ENCODE data around the gene LMX1A. TPM values are rescaled to one million over a fixed set of nuclear protein-coding genes. Genes with fewer than 3 reads are reported as not detected.

The LMX1A gene
- total RNA-seq = not detected in 2 replicates

GRCh38 chr1:165355977-165356811, at the start of gene LMX1A:
LMX1A (minus strand) TSS chr1:165356715; CDS start chr1:165355559, 1,156 bp downstream.

Other genes with a start within 250 kb of the LMX1A start
- gene RXRG, start 88.4 kb upstream of the LMX1A start, total RNA-seq = not detected in 2 replicates
- gene LRRC52, start 187.3 kb upstream of the LMX1A start, total RNA-seq = not detected in 2 replicates

All from epithelial cell of umbilical artery (primary cell).